HTR-8/SVneo (cell line): ENCODE results near the gene THSD4.
A peak's percentile ranks its signal among the peaks of the same experiment; 100 is the strongest.
"Not testable (repeated sequence)": the region's sequence is repeated elsewhere in the genome, so short reads cannot be mapped to it uniquely, and the experiment has no call there.

ENCODE experiments used
- DNase-seq: peaks from one replicate; pipeline ENCODE4 v3.0.0; 2011; ENCODE audit warnings: low spot score, mixed read lengths; ENCODE audit not compliant: insufficient read length
- FAIRE-seq: peaks from 2 replicates; lab custom pipeline; 2011; peaks lifted over from hg19 to GRCh38; lab: Jason Lieb, UNC

Gene THSD4

DNA sequence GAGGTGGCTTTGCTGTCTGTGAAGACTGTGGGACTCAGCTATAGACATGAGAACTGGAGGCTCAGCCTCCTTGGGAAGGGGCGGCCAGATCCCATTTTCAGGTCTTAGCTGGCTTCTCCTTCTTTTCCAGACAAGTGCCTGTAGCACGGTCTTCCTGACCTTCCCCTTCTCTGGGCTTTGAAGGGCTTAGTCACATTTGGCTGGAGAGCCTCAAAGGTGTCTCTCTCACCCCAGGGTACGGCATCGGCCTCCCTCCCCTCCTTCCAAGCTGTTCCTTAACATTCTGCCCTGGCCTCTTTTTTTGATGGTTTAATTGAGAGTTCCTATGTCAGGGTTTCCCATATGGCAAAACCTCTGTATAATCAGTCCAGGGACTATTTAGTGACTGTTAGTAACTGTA is 242.7 kb downstream of the THSD4 start:
- DNase-seq (no peak), FAIRE-seq (no peak)

DNA sequence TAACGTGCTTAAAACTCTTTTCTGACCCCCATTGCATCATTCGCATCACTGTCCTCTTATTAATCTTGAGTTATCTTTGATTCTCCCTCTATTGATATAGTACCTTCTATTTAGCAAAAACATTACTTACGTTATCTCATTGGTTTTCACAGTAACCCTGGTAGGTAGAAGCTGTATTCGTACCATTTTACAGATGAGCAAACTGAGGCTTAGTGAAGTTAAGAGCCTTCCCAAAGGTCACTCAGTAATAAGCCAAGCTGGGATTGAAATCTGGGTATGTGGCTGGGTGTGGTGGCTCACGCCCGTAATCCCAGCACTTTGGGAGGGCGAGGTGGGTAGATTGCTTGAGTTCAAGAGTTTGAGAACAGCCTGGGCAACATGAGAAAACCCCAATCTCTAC is 244.0 kb downstream of the THSD4 start:
- FAIRE-seq (no peak), DNase-seq (no peak)

DNA sequence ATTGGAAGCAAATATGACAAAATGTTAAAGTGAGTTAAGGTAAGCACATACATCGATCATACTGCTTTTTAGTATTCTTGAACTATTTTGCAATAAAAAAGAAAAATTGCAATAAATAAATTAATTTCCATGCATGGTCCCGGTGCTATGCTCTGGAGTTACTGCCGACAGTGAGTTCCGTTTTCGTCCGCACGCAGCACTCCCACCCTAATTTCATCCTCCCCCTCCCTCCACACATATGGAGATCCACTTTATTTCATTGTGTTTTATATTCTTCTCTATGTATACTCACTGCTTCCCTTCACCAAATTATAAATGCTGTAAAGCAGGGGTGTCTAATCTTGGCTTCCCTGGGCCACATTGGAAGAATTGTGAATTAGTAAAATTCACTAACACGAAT is 247.3 kb downstream of the THSD4 start:
- FAIRE-seq: no peak

DNA sequence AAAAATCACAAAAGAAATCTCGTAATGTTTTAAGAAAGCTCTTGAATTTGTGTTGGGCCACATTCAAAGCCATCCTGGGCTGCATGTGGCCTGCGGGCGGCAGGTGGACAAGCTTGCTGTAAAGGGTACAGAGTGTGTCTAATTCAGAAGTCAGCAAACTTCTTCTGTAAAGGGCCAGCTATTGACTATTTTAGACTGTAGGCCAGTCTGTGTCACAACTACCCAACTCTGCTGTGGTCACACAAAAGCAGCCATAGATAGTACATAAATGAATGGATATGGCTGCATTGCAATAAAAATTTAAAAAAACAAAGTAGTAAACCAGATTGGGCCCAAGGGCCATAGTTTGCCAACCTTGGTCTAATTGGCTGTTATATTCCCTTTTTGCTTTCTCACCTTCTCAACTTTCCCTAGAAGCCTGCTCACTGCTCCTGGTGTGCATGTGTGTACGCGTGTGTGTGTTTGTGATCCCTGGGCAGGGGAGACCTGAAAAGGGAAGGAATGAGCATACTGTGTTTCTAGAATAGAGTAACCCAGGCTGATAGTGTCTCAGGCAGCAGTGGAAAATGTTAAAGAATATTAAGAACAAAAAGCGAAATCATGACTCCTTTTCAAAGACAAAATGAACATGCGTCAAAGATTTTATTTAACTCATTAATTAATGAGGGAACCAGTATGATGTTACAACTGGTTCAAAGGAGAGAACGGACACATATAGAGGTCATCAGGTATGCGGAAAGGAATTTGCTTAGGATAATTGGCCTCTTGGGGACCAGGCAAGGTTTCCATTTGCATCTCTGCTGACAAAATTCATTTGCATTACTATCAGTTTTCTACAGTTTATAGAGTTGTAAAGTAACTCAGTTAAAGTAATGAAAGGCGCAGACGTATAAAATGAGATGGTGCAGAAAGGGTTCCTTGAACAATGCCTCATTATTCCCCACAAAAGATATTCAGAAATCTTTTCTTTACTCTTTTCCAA is 248.0 kb downstream of the THSD4 start:
- FAIRE-seq: peak; percentile 26

More for the DNA sequence above, 247.3 kb downstream of the THSD4 start:
- no peak for DNase-seq

DNA sequence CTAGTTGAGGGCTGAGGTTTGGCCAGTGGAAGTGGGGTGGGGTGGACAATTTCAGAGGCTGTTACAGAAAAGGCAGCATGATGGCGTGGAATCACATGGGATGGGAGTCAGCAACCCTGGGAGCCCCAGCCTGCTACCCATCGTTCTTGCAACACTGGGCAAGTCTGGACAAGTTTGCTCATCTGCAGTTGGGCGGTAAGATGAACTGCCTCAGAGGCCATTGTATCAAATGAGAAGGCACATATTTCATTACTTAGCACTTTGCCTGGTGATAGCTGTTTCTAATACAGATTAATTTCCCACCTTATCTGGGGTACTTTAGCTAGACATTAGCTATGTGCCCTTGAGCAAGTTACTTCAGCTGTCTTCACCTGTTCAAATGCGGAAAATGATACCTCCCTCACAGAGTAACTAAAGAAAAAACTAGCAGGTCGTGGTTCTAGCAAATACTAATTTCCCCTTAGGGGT is 248.9 kb downstream of the THSD4 start:
- FAIRE-seq (peak; percentile 68), DNase-seq (peak; percentile 90)

More for the DNA sequence above, 248.0 kb downstream of the THSD4 start:
- no peak for DNase-seq

DNA sequence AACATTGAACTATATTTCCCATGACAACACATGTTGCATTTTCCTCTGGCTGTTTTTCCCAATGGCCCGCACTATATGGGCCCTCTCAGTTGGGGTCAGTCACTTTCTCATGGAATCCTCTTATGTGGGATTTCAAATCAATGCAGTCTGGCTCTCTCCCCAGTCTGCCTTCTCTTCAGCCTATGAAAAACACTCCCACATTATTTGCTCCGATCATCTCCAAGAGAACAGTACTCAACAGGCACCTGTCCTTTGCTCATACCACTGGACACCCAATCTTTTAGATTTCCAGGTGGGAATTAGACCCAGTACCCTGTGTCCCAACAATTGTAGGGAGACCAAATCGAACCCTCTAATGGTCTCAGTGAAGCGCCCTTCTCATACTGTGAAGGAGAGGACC is 251.3 kb downstream of the THSD4 start:
- no peak for FAIRE-seq
- DNase-seq: no peak

DNA sequence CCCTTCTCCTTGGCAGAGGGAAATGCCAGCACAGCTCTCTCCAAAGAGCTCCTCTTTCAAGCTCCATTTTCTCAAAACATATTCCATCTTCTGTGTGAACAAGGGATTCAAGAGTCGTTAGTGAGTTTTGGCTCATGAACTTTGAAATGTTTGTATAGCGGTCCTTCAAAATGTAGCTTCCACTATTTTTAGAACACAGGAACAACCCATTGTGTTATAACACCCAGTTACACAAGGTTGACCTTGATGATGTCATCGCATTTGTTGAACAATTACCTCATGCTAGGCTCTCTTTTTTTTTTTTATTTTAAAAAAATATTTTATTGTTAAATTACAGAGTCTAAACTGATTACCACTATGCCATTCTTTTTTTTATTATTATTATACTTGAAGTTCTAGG is 251.7 kb downstream of the THSD4 start:
- no peak for DNase-seq

DNA sequence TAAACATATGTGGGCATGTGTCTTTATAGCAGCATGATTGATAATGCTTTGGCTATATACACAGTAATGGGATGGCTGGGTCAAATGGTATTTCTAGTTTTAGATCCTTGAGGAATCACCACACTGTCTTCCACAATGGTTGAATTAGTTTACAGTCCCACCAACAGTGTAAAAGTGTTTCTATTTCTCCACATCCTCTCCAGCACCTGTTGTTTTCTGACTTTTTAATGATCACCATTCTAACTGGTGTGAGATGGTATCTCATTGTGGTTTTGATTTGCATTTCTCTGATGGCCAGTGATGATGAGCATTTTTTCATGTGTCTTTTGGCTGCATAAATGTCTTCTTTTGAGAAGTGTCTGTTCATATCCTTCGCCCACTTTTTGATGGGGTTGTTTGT is 252.5 kb downstream of the THSD4 start:
- DNase-seq, FAIRE-seq: not testable (repeated sequence)

More for the DNA sequence above, 251.7 kb downstream of the THSD4 start:
- no peak for FAIRE-seq

DNA sequence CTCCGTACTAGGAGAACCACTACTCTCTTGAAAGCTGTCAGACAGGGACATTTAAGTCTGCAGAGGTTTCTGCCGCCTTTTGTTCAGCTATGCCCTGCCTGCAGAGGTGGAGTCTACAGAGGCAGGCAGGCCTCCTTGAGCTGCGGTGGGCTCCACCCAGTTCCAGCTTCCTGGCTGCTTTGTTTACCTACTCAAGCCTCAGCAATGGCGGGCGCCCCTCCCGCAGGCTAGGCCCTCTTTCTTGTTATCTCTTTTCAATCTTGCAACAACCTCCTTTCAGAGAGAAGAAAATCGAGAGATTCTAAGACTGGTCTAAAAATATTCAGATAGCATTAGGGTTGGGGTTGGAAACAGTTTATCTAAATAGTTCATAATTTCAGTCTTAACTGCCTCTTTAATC is 257.5 kb downstream of the THSD4 start:
- not testable (repeated sequence) for DNase-seq, FAIRE-seq

DNA sequence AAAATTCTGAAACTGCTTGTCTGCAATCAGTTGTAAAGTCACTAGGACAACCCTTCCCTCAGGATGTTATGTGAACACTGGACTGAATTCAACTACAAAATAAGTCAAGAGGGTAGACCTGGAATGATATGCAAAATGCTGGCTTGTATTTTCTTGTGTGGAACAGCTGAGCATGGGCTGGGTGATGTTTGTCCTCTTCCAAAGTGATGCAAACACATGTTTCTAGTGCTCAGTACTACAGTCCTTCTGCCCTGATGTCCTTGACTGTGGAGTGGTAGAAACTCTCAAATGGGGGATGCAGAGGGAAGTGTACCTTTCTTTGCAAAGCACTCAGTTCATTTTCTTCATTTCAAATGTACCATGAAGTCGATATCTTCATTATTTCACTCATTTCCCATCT is 258.6 kb downstream of the THSD4 start:
- DNase-seq (no peak), FAIRE-seq (peak; percentile 4)

DNA sequence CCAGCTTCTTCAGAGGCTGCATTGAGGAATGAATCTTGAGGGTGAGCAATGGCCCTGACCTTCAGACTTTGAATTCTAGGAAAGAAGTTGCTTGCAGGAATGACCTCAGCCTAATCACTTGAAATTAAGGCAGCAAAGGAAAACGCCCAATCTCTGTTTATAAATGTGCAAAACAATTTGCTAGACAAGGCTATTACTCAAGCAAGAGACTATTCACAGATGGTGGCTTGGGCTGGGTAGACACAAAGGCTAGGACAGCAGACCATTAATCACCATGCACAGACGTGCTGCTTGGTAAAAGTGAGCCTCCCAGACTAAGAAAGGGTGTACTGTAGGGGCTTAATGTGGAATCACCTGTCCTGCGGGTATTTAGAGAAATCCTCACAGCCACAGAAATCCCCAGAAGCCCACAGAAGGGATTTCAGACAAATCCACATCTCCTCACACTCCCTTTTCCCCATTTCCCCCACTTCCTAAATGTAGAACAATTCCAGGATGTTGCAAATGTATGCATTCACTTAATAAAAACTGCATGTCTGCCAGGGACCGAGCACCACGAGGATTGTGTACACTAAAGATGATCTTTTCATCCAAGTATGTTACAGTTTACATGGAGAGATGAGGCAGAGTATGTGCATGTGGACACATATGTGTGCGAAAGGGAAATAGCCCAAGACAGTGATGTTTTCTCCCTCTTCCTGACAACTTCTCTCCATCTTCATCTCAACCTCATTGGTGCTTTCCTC is 259.5 kb downstream of the THSD4 start:
- FAIRE-seq (no peak), DNase-seq (no peak)

DNA sequence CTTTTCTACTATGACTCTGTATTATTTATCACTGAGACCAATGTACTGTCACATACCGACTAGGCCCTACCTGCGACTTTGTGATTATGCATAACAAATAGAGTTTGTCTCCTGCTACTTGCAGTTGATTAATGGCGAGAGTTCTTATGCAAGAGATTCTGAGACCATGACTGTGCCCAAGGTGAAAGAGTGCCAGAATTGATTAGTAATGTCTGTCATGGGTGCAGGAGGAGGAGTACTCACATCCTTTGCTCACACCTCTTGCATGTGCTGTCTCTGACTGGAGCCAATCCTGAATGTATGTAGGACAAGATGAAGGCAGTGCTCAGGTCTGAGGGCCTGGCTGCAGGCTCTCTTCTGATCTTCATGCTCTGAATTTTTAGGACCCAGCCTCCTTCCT is 260.7 kb downstream of the THSD4 start:
- FAIRE-seq: no peak
- no peak for DNase-seq

DNA sequence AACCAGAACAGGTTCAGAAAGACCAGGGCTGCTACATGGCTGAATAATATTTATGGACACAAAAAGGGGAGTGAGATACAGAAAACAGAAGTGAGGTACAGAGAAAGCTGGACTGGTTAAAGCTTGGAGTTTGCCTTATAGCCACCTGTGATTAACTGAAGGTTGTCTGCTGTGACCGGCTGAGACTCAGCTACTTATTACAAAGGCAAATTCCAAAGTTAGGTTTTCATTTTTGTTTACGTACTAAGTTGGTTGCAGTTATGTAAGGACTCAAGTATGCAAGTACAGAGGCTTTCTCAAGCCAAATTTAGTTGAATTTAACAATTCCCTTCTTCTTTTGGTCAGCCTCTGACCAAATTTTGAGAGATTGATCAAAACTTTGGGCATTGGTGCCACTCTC is 264.6 kb downstream of the THSD4 start:
- FAIRE-seq: no peak
- DNase-seq: no peak

DNA sequence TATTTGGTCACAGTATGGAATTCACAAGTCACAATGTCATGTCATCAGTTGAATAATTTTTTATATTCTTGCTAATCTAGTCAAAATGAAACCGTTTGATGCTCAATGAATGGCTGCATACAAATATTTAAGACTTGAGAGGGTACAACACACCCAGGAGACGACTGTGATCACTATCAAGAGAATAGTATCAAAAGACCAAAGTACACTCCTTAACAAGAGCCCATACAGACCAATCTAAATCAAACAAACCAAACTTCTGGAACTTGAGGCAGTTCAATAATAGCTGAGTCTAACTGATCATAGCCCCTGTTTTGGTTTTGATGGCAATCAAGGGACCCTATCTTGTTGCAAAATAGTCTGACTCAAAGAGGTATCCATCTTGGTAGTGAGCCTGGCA is 265.1 kb downstream of the THSD4 start:
- FAIRE-seq: no peak
- no peak for DNase-seq

DNA sequence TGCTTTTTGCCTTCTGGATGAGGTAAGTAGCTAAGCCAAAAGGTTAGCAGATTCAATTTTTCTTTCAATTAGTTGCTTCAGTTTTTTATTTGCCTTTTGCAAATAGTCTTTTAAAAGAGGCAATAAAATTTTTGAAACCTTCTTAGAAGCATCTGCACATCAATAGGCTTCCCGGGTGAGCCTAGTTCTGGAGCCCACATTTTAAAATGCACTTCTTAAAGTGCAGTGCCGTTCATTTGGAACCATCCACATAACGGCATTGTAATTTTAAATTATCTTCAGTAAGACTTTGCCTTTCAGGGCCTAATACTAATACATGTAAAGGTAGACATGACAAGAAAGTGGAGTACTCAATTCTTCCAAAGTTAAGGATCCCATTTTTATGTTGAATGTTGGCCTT is 269.2 kb downstream of the THSD4 start:
- FAIRE-seq: no peak
- no peak for DNase-seq

DNA sequence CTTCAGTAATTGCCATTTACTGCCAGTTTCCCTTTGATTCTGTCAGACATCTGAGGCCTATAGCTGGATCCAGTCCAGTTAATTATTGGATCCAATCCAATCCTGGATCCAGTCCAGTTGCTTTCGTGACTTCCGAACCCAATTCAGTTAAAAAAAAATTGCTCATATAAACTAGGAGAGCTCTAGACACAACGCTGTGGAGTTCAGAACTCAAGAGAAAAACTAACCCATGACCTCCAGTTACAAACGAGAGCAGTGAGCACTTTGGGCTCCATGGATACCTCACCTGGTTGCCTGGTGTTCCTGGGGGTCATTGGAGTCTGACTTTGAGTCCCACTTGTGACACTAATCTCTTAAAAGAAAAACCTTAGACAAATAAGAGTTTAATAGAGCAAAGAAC is 269.8 kb downstream of the THSD4 start:
- DNase-seq (no peak), FAIRE-seq (no peak)

DNA sequence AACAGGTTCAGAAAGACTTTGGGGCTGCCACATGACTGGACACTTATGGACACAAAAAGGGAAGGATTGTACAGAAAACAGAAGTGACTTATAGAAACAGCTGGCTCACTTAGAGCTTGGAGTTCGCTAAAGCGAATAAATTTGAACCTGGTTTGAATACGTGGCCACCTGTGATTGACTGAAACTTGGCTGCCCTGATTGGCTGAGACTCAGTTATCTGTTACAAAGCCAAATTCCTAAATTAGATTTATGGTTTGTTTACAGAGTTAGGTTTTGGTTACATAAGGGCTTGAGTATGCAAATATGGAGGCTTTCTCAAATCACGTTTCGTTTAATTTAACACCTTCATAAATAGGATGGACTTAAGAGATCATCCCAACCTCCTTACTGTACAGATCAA is 270.2 kb downstream of the THSD4 start:
- no peak for DNase-seq
- FAIRE-seq: no peak

DNA sequence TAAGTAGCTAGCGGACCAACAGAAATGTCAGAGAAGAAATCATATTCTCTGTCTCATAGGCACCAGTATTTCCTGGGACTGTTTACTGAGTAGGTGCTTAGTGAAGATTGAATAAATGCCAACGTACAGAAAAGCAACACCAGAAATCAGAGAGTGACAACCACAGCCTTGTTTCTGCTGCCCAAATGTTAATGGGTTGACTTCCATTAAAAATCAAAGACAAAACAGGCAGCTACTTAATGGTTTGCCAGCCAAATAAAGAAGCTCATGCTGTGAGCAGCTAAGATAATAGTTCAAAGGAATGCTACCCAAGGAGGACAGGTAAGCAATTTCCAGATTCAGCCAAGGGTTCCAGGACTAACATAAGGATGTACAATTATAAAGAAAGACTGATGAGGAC is 270.7 kb downstream of the THSD4 start:
- no peak for DNase-seq
- no peak for FAIRE-seq

DNA sequence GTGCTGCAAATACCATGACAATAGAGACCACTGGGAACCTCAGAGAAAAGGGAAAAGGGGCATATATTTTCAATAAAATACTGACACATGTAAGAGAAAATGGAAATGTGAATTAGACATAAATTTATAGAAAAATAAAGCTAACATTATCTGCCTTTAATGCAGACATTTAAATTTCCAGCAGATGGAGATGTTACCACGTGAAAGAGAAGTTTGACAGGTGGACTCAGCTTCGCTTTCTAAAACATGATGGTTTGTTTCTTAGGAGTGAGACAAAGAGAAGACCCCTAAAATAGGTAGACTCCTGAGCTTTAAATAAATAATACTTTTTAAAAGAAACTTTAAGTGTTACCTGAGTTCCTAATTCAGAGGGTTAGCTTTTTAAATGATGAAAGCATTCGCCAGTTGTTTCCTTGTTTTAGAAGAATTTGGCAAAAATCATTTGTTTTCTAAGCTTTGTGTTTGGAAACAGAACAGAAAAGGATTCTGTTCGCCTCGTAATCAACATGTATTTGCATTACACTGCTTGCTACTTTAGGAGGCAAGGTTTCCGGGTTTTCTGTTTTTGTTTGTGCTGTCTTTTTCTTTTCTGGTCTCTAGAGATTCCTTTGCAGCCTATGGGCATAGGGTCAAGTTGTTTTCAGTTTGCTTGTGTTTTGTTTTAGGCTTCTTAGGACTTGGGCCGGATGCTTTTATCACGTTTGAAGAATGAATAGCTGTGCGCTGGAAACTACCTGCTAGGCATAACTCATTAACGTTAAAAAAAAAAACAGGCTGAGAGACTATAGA is 271.4 kb downstream of the THSD4 start:
- FAIRE-seq: no peak
- DNase-seq: no peak

DNA sequence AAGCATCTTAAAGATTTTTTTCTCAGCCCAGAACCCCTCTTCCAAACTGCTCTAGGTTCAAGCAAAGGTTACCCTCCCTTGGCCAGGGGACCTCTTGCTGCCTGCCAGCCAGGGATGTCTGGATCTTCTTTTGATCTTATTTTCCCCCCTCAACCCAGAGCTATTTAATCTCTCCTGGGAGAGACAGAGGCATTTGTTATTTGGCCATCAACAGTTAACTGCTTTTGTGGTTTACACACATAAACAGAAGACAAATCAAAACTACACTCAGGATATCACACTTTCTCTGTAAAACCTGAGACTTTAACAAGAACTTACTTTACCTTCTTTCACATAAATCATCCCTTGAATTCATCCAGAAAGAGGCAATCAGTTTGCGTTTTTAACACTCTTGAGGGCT is 272.5 kb downstream of the THSD4 start:
- no peak for FAIRE-seq
- no peak for DNase-seq
